Measurements from ENCODE around the gene TBX15.

TBX15 gene

DNA sequence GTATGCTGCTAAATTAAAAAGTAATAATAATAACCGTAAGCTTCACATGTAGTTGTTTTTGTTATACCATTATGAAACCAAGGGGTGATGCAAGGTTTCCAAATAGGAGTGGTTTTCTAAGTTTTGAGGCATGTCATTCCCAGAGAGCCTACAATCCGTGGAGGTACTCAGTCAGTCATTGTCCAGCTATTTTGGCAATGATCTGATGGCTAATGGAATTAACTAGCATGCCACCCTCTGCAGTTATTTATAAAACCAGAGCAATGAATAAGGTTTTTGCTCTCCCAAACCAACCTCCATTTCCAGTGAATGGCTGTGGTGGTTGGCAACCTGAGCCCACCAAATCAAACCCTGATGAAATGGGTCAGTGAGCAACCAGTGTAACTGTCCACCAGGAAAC is 106.4 kb downstream of the TBX15 start:
- TF ChIP-seq, protein P1, sequence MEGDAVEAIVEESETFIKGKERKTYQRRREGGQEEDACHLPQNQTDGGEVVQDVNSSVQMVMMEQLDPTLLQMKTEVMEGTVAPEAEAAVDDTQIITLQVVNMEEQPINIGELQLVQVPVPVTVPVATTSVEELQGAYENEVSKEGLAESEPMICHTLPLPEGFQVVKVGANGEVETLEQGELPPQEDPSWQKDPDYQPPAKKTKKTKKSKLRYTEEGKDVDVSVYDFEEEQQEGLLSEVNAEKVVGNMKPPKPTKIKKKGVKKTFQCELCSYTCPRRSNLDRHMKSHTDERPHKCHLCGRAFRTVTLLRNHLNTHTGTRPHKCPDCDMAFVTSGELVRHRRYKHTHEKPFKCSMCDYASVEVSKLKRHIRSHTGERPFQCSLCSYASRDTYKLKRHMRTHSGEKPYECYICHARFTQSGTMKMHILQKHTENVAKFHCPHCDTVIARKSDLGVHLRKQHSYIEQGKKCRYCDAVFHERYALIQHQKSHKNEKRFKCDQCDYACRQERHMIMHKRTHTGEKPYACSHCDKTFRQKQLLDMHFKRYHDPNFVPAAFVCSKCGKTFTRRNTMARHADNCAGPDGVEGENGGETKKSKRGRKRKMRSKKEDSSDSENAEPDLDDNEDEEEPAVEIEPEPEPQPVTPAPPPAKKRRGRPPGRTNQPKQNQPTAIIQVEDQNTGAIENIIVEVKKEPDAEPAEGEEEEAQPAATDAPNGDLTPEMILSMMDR (IDR thresholded peaks at IDR 0.05) = no peak

DNA sequence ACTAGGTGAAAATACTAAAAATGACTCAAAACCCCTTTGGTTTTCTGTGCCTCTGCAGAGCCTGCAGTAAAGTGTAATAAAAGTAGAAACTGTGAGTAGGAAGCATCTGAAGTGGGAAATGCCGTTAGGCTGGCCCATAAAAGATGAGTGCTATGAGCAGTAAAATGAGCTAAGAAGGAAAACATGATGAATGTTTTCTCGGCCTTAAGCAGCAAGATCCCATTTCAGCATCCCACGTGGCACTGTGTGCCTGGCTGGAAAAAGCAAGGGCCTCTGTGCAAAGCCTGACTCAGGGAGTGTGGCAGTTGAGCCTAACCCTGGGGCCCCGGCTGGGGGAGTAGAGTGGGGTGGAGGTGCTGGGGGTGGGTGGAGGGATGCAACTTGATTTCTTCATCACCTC is 109.5 kb downstream of the TBX15 start:
- TF ChIP-seq, protein P1 (IDR thresholded peaks at IDR 0.05) = no peak

DNA sequence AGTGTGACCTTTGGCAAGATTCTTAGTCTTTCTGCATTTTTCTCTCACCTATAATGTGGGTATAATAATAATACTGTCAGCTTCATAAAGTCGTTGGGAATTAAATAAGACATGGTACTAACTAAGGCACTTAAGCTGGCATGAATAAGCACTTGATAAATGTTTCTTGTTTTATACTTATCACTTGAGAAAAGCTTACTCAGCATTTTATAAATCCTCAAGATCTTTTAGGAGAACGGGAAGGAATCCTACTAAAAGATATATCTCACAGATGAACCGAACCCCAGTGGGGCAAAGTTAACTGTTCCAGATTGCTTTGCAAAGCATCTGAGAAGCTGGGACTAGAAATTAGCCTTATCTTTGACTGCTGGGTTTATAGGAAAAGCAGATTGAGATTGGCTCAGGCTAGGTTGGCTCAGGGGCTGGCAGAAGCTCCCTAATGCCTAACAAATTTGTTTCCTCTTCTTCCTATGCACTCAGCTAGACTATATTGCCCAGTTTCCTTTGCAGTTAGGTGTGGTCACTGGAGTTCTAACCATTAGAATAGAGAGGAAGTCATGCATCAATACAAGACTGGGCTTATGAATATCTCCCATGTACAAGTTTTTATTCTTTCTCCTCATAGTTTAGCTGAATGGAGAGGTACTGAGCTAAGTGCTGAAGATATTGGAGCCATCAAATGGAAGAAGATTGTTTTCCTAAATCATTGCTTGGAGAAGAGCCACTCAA is 110.3 kb downstream of the TBX15 start:
- TF ChIP-seq, protein P1 (IDR thresholded peaks at IDR 0.05) = no peak

DNA sequence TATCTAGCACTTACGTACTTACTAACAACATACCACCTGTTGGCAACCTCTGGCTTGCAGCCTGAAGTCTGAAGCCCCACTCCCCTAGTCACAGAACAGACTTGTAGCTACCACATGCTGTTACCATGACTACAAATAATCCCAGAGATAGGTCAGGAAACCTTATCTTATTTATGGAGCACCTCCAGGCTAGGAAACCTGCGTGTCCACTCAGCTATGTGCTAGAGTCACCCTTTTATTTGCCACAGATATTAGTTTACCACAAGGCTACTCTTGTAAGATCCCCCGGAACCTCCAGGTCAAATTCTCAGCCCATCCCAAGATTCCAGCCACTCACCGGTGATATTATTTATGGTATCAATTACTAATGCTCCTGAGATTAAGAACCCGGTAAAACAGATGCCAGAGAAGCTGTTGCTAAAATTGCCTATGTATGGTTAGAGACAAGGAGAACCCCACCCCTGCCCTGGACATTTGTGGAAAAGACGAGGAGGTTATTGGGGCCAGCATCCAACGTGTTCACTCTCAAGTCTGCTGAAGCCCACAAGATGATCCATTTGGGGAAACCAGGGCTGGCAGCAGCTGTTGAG is 116.5 kb downstream of the TBX15 start:
- TF ChIP-seq, protein P1 (IDR thresholded peaks at IDR 0.05) = no peak

DNA sequence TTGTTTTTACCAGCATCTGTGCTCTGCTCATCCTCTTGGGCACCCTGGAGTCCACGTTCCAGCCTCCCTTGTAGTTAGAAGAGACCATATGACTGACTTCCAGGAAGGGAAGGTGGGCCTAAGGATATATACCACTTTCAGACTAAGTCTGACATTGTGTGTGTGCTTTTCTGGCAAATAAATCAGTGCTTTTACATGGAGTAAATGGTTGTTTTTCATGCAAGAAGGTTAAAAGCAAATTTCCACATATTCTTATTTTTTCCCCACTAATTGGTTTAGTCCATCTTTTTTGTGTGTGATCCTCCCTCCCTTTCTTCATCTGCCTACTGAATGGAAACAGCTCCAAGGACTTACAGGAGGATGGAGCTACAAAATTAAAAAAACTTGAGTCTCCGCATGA is 119.8 kb downstream of the TBX15 start:
- TF ChIP-seq, protein P1 (IDR thresholded peaks at IDR 0.05) = no peak

DNA sequence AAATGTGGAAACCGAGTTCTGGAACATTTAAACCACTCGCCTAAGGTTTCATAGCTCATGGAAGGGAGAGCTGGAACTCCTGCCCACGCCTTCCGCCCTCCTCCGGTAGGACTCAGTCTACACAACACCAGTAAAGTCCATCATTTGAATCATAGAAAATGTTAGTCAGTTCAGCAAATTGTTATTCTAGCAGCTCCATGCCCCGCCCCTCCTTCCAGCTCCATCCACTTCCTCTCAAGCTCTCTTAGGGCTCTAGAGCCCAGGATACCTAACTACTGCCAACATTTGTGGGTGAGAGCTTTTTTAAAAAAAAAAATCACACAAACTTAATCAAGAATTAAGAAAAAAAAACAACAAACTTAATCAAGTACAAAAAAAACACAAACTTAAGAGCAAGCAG is 121.8 kb downstream of the TBX15 start:
- TF ChIP-seq, protein P1 (IDR thresholded peaks at IDR 0.05) = no peak

DNA sequence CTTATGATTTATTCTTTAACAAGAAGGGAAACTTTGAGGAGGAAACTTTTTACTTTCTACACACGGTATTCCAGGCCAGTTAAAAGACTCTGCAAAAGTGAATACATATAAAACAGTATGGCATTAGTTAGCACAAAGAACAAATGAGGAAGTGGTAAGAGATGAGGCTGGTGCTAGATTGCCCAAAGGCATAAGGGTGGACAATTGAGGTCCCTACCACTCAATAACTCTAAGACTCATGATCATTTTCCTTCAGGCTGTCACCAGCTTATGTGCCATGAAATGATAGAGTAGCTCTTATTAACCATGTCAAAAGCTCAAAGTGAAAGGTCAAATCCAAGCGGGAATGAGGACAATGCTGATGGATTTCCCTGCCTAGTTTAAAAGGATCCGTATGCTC is 124.5 kb downstream of the TBX15 start:
- TF ChIP-seq, protein P1 (IDR thresholded peaks at IDR 0.05) = no peak

All from LNCAP (cell line).